Adipose tissue (tissue), 3 donors: Measurements from ENCODE around the gene NUBPL. TPM values are rescaled to one million over a fixed set of nuclear protein-coding genes. Genes with fewer than 3 reads are reported as not detected.

Experiments
- polyA plus RNA-seq, 3 donors: library from polyadenylated mRNA; stranded (reverse); fragments of 200-250 nt; gene quantifications; one replicate each; pipeline ENCODE4 v1.2.3, GENCODE V29; 2013
- donor health status: healthy with polysubstance abuse.
- donor health status: Bipolar disorder and iron deficiency.
- donor health status: healthy.

Gene NUBPL
- polyA plus RNA-seq, 3 donors = 2.9 to 7.8 (median 7.5) TPM

Other genes with a start within 250 kb of the NUBPL start
- 10 to 100 TPM in 1 of 3 donors, 1 to 10 TPM in 2; 3.8 to 10.8 (median 7.8) TPM for gene HEATR5A, start 140.9 kb upstream of the NUBPL start, polyA plus RNA-seq
- 10 to 100 TPM in 2 of 3 donors, 1 to 10 TPM in 1; 7.2 to 19.1 (median 17.7) TPM for gene DTD2, start 103.9 kb upstream of the NUBPL start, polyA plus RNA-seq
- not detected for gene GPR33, start 73.4 kb upstream of the NUBPL start, polyA plus RNA-seq